Ovary (tissue), 9 donors: ENCODE results near the gene ACP7. TPM values are rescaled to one million over a fixed set of nuclear protein-coding genes. Genes with fewer than 3 reads are reported as not detected.

ENCODE experiments used
- DNase-seq, 5 donors: peaks; one replicate each; pipeline ENCODE4 v3.0.0-alpha.2; 2019 to 2020
- H3K27ac ChIP-seq, 2 donors: fragments of 200-600 bp; one replicate each; pipeline versions ENCODE4 v1.5.1 to v1.8.0; 2019 to 2022
- H3K27me3 ChIP-seq: fragments of 200-600 bp; one replicate; pipeline ENCODE4 v1.8.0; 2022
- H3K36me3 ChIP-seq: fragments of 200-600 bp; sonication (generic); one replicate; pipeline ENCODE4 v1.5.1; 2019
- H3K4me1 ChIP-seq: one replicate; pipeline ENCODE4 v1.8.1; 2013; ENCODE audit warnings: mild to moderate bottlenecking, moderate library complexity; ENCODE audit not compliant: insufficient read depth
- H3K4me3 ChIP-seq: fragments of 200-600 bp; sonication (generic); one replicate; pipeline ENCODE4 v1.5.1; 2017
- H3K9me3 ChIP-seq, 2 donors: fragments of 200-600 bp in 1 of 2; sonication (generic) in 1 of 2; one replicate each; pipeline versions ENCODE4 v1.5.1 to v1.8.1; 2013 to 2019; ENCODE audit warnings: mild to moderate bottlenecking in 1 of 2, moderate library complexity in 1 of 2
- EP300 ChIP-seq: sonication (generic); formaldehyde crosslinking; IDR thresholded peaks from one replicate; pipeline ENCODE4 v1.6.1; 2017; ENCODE audit warnings: antibody characterized with exemption
- POLR2A ChIP-seq: fragments of 450-650 bp; IDR thresholded peaks from one replicate; pipeline ENCODE4 v1.6.1; 2017; ENCODE audit warnings: antibody characterized with exemption, mild to moderate bottlenecking, moderate library complexity
- WGBS, 3 donors: extraction: QIAGEN DNeasy Blood & Tissue Kit in 1 of 3; methylation state at CpG; one replicate each; pipeline versions ENCODE4 v1.1.5 to v1.1.7; 2013 to 2017; 5-methylcytosine and 5-hydroxymethylcytosine counted together
- intact Hi-C, 4 donors: fragments of 100-400 bp; cut with DNase I; formaldehyde crosslinking; loops; one replicate each; pipeline versions ENCODE4 v1.11.0 to v1.15.1; 2022 to 2023
- polyA plus RNA-seq, 2 donors: library from polyadenylated mRNA; stranded (reverse); fragments of 200-250 nt in 1 of 2; fragments of 350-450 nt in 1 of 2; fragmentation: Illumina TruSeq in 1 of 2; extraction: RNeasy Lipid Tissue Mini Kit (QIAGEN cat#74804) in 1 of 2; gene quantifications; one replicate each; pipeline ENCODE4 v1.2.3, GENCODE V29; 2013 to 2014
- total RNA-seq, 7 donors: library from RNA; depleted of rRNA in 2 of 7; stranded (reverse); fragments of >200 nt in 2 of 7; fragmentation: NEBNext Ultra II Directional in 3 of 7; extraction: Animal tissue kit (Norgen Biotek cat#: 25700) in 3 of 7; gene quantifications; one replicate each; pipeline versions ENCODE4 v1.1.0 to v1.2.4, GENCODE V29; 2016 to 2023
- TF ChIP-seq, protein P1 (sequence below), 3 donors: fragments of 450-650 bp in 2 of 3; fragments of 200-600 bp in 1 of 3; IDR thresholded peaks; one replicate each; pipeline versions ENCODE4 v1.5.1 to v1.8.0; 2016 to 2022; ENCODE audit warnings: antibody characterized with exemption in 3 of 3, mild to moderate bottlenecking in 1 of 3
- donor health status: DM: no; HTN: no; CAD: no; lungs with moderate emphysema.
- donor health status: DM: no; HTN: no; CAD: no.
- donor health status: Bipolar disorder and iron deficiency.
- donor health status: DM: yes; HTN: yes; CAD: no.
- donor health status: DM: no; HTN: no; CAD: no.
- donor health status: DM: yes; HTN: yes; CAD: no.

The ACP7 gene
- total and polyA plus RNA-seq, 9 donors = not detected

DNA sequence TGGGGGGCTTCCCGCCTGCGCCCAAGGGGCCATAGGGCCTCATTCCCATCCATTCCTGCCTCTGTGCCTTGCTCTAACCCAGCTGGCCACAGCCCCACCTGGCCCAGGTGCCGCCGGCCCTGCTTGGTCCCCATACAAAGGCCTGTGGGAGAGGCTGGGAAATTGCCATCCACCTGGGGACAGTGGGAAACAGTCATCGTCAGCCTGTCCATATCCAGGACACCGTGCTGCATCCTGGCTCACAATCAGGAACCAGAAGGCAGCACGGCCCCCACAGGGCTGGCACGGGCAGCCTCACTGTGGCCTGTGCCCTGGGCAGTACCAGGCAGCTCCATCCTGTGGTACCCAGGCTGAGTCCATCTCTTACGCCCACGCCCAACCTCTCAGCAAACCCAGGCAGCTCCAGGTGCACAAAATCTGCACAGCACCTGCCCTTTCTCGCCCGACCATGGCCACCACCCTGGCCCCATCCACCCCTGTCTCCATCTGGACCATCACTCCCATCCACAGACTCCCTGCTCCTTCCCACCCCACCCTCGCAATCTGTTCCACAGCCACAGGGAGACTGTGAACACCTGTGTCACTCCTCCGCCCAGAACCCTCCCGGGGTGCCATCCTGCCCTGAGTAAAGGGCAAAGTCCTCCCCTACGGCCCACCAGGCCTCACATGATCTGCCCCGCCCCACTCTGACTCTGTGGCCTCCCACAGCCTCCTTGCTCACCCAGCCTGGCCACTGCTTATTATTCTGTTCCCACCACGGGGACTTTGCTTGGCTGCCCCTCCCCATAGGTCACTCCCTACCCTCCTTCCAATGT, 30.7 kb upstream of the ACP7 start:
- no peak for TF ChIP-seq POLR2A
- TF ChIP-seq, protein P1, sequence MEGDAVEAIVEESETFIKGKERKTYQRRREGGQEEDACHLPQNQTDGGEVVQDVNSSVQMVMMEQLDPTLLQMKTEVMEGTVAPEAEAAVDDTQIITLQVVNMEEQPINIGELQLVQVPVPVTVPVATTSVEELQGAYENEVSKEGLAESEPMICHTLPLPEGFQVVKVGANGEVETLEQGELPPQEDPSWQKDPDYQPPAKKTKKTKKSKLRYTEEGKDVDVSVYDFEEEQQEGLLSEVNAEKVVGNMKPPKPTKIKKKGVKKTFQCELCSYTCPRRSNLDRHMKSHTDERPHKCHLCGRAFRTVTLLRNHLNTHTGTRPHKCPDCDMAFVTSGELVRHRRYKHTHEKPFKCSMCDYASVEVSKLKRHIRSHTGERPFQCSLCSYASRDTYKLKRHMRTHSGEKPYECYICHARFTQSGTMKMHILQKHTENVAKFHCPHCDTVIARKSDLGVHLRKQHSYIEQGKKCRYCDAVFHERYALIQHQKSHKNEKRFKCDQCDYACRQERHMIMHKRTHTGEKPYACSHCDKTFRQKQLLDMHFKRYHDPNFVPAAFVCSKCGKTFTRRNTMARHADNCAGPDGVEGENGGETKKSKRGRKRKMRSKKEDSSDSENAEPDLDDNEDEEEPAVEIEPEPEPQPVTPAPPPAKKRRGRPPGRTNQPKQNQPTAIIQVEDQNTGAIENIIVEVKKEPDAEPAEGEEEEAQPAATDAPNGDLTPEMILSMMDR (IDR thresholded peaks at IDR 0.05) = no peak
- no peak for DNase-seq
- intact Hi-C loops = no loop called here
- H3K36me3 ChIP-seq = no peaks in the 10 kb centered on the region
- no peak overlapping the region for H3K27ac ChIP-seq
- WGBS, 3 donors = 79 to 86% (median 81%) methylated on average over 18 of the region's 18 CpGs
- H3K9me3 ChIP-seq = no peaks in the 10 kb centered on the region
- H3K4me1 ChIP-seq = no peaks in the 10 kb centered on the region
- no peak overlapping the region for H3K4me3 ChIP-seq
- no peaks in the 10 kb centered on the region for H3K27me3 ChIP-seq

DNA sequence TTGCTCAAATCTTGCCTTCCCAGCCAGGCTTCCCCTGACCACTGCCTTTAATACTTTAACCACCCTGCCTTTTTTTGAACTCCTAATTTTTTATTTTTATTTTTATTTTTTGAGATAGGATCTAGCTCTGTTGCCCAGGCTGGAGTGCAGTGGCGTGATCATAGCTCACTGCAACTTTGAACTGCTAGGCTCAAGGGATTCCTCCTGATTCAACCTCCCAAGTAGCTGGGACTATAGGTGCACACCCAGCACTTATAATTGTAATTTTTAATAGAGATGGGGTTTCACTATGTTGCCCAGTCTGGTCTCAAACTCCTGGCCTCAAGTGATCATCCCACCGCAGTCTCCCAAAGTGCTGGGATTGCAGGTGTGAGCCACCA, 30.1 kb upstream of the ACP7 start:
- Histone ChIP-seq H3K9me3 (no peaks in the 10 kb centered on the region), H3K27ac (no peak overlapping the region), H3K36me3 (no peaks in the 10 kb centered on the region), H3K4me3 (no peak overlapping the region), H3K27me3 (no peaks in the 10 kb centered on the region), H3K4me1 (no peaks in the 10 kb centered on the region)
- no peak for DNase-seq
- intact Hi-C loops = no loop called here
- 86 to 91% (median 91%) methylated on average over 2 of the region's 2 CpGs for WGBS, 3 donors
- TF ChIP-seq EP300 (no peak), POLR2A (no peak)
- TF ChIP-seq, protein P1 (IDR thresholded peaks at IDR 0.05) = no peak

- intact Hi-C loops = no loop called here
- TF ChIP-seq, protein P1 (IDR thresholded peaks at IDR 0.05) = no peak
- TF ChIP-seq EP300 = no peak
- TF ChIP-seq POLR2A = no peak
- WGBS, 3 donors = 75 to 81% (median 77%) methylated on average over 3 of the region's 3 CpGs
- H3K9me3 ChIP-seq = no peaks in the 10 kb centered on the region
- no peaks in the 10 kb centered on the region for H3K27me3 ChIP-seq
- H3K4me1 ChIP-seq = no peaks in the 10 kb centered on the region
- DNase-seq = no peak
- H3K4me3 ChIP-seq = no peak overlapping the region
- no peaks in the 10 kb centered on the region for H3K36me3 ChIP-seq
- H3K27ac ChIP-seq = no peak overlapping the region
These were observed 26.6 kb upstream of the ACP7 start for GRCh38 chr19:39057615-39058014.

DNA sequence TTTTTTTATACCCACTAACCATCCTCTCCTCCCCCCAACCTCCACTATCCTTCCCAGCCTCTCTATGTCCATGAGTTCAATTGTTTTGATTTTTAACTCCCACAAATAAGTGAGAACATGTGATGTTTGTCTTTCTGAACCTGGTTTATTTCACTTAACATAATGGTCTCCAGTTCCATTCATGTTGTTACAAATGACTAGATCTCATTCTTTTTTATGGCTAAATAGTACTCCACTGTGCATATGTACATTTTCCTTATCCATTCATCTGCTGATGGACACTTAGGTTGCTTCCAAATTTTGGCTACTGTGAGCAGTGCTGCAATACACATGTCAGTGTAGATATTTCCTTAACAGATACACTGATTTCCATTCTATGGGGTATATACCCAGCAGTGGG, 24.9 kb upstream of the ACP7 start:
- no peak overlapping the region for H3K27ac ChIP-seq
- intact Hi-C loops = no loop called here
- TF ChIP-seq POLR2A (no peak), EP300 (no peak)
- TF ChIP-seq, protein P1 (IDR thresholded peaks at IDR 0.05) = no peak
- no peaks in the 10 kb centered on the region for H3K9me3 ChIP-seq
- H3K36me3 ChIP-seq = no peaks in the 10 kb centered on the region
- H3K27me3 ChIP-seq = no peaks in the 10 kb centered on the region
- DNase-seq = no peak
- no peaks in the 10 kb centered on the region for H3K4me1 ChIP-seq
- no peak overlapping the region for H3K4me3 ChIP-seq
